ENCODE results near the gene TMEM18.

Gene TMEM18

DNA sequence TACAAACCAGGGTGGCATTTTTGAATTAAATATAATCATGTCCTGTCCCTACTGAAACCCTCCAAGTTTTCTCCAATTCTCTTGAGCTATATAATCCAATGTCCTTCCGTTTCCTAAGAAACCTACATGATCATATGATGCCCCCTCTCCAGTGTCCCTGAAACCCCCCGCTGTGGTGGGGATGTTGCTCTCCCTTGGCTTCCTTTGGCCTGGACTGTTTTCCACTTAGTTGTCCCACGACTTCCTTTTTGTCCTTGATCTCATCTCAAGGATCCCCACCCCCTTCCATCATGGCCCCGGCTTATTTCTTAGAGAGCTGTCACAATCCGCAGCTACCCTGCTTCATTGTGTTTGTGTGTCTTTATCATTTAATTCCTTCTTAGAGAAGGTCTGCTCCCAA, 43.8 kb downstream of the TMEM18 start:
- no peak for DNase-seq (ENCODE audit: low read depth)

DNA sequence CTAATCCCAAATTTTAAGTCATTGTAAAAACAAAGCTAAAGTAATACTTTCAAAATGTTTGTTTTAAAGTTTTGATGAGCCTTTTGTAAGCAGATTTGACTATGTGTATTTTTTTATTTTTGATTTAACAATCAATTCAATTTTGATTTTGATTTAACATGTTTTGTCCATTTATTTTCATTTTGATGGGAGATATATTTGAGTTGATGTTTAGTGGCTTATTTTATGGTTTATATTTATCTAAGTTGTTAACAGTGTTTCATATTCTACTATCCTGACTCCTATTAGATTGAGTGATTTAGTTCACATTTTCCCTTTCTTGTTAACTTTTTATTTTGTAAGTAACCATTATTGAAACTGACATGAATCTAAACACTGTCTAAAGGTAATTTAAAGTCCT, 44.7 kb downstream of the TMEM18 start:
- no peak for DNase-seq (ENCODE audit: low read depth)

- DNase-seq (ENCODE audit: low read depth): no peak
Observed at GRCh38 chr2:631741-632140, 45.5 kb downstream of the TMEM18 start.

- DNase-seq (ENCODE audit: low read depth): no peak
Observed at GRCh38 chr2:630451-631320, 46.5 kb downstream of the TMEM18 start.

DNA sequence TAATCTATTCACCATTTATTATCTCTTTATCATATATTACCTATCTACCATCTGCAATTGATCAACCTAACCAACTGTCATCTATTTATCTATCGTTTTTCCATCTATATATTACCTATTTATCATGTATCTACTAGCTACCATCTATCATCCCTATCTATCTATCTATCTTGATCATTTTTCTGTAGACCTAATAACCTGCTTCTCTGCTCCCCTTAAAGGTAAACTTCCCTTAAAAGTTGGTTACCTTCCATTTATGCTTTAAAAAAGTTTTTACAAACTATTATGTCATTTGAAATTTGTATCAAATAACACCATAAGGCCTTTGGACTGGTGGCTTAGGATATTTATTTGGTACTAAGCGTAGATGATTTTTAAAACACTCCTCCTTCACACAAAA, 47.2 kb downstream of the TMEM18 start:
- DNase-seq (ENCODE audit: low read depth): no peak

DNA sequence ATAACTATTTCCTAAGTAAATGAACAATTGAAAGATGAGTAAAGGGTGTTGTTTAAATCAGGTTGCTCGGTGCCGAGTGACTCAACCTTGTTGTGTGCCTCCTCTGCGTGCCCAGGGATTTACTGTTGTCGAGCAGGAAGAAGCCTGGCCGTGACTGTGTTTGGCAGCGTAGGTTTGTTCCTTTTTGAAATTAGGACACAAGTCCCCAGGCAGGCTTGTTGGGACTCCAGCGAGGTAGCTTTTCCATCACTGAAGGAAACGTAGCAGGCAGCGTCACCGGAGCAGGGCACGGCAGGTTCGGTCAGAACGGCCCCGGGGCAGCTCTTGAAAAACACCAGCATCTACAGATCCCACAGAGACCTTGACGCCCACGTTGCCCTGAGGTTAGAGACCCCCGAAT, 48.6 kb downstream of the TMEM18 start:
- DNase-seq (ENCODE audit: low read depth): no peak

GRCh38 chr2:627926-628560, 49.2 kb downstream of the TMEM18 start:
- DNase-seq (ENCODE audit: low read depth): no peak

- DNase-seq (ENCODE audit: low read depth): no peak
Observed at GRCh38 chr2:627340-627709, 49.9 kb downstream of the TMEM18 start.

DNA sequence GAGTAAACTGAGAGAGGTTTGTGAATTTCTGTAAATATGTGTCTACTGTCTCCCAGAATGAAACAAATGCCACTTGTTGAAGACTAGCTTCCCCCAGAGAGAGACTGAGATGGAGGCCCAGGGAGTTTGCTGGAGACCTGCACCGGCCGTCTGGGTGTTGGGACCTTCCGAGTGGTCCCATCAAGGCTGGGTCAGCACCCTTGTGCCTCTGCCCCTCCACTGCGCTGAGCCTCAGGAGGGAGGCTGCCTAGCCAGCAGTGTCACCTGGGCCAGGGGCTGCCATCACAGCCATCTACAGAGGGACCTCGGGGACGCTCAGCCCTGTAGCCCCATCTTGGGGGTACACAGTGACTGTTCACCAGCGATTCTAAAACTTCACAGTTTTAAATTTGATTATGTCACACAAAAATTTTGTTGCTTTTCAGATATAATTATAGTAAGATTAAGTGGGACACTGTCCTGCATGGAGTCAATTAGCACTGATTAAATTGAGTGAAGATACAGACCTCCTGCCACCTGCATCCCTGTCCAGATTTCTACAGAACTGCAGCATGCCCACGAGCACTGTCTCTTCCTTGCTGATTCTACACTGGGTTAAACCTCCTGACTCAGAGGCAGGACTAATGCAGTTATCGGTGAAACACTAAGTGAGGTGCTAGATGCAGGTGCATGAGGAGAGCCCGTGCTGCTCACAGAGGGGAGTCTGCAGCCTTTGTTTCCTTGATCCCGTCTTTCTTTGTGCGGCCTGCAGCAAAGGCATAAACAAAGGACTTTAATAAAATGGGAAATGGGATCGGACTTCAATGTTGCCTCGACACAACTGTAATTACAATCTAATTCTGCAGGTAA, 50.5 kb downstream of the TMEM18 start:
- no peak for DNase-seq (ENCODE audit: low read depth)

DNA sequence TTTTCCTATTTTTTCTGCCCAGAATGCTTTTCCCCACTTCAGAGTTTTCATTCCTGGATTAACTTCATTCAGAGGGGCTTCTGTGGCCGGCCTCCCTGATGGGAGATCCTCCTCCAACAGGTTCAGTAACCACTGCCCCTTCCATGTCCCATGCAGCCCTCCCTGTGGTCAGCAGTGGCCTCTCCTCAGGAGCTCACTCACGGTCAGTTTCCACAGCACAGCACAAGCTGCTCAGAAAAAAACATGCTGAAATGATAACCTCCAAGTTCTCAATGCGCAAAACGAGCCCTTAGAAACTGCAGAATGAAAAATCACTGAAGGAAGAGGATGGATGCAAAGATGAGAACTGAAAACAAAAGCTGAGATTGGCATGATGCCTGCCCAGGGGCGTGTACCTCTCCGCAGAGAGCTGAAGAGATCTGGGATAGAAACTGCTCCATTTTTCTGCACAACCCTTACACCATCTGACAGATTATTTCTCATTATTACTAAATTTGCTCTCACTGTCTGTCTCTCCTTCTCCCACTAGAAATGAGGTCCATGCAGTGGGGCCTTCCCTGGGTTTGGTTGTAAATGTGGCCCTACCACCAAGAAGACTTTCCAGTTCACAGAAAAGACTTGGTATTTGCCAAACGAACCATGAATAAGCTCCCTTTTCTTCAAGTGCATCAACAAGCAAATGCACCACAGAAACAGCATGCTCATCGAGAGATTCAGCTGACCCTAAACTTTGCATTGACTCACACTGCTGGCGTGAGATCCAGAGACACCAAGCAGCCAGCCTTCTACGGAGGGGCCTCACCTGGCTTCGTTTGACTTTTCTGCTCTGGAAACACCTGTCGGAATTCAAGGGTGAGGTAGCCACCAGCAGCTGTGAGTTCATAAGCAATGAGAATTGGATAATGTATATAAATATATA, 51.5 kb downstream of the TMEM18 start:
- DNase-seq (ENCODE audit: low read depth): no peak

DNA sequence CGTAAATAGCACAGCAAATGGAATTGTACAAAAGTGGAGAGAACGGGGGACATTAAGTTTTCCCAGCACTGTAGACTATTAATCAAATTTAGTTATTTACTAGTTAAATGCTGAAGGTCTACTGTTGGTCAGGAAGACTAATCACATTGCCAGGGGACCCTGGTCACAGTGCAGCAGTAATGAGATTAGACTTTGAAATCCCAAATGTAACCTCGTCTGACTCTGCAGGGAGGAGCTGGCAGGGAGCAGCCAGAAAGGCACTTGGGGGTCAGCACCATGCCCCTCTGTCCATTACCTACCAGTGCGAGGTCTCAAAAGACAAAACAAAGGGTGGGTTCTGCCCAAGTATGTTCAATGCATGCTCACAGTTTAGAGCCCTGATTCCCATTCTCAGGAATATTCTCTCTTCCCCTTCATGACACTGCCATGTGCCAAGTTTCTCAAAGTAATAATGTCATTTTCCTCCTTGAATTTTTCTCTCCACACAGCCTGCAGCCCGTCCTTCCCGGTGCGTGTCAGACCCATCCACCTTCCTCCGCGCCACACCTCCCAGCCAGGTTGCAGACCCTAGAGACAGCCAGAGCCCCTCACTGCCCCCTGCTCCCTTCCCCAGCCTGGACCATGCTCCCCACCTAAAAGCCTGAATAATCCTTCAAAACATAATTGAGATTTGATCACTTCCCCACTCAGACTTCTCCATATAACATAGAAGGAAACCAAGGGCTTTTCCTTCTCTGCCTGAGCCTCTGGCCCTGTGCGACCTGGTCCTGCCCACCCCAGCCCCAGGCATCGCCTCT, 52.5 kb downstream of the TMEM18 start:
- no peak for DNase-seq (ENCODE audit: low read depth)

DNA sequence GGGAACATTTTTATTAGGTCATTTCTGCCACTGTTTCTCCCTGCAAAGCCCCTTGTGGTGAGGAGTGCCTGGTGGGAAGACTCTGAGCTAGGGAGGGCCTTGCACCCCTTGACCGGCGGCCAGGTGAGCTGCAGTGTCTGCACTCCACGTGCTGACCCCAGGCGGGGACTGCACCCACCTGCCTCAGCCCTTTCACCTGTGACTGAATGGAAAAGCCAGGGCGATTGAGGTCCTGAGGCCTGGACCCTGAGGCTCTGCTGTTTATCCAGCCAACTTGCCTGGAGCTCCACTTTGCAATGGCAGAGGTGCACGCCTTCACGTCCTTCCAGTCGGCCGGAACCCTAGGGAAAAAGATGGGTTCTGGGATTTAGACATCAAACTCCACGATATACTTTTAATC, 53.1 kb downstream of the TMEM18 start:
- DNase-seq (ENCODE audit: low read depth): no peak

DNA sequence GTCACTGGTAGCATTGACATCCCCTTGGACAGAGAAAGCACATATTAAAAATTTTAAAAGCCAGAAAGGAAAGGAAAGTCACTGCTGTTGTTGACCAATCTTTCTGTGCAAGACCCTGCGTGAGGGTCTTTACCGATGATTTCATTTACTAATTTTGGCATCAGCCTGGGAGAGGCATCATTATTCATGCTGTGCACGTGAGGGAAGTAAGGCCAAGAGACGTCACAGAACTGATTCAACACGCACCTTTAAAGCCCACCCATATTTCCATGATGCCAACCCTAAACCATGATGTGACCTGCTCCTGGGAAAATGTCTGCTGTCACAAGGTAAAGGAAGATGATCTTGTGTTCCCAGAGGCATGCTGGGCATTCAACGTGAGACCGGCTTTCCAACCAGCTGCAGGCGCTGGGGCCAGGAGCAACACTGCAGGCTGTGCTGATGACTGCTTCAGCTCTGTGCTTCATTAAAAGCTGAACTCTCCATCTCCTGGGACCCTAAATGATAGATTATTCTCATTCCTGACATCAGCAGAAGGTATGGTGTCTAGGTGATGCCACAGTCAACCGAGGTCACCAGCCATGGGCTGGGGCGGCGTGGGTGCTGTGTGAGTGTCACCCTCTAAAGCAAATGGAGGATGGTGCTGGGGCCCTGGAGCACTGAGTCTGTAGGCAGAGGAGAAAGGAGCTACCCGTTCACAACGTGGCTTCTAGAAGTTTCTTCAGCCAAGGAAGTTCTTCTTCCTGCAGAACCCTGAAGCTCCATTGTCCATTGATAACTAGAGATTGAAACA, 53.9 kb downstream of the TMEM18 start:
- DNase-seq (ENCODE audit: low read depth): no peak

DNA sequence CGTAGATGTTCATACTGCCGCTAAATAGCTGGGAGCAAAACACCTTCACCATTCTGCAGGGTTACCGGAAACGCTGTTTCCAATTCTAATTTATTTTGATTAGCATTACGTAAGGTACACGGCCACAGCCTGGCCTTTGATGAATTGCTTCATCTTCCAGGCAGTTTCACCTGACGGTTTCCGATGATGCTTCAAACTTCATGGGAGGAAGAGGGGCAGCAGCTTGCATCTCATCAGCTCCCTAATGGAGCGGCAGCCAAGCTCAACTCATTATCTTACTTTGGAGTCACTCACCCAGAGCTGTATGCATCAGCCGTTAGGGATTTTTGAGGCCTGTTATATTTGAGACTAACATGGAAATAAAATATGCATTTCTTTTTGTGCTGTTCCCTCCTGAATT, 54.8 kb downstream of the TMEM18 start:
- DNase-seq (ENCODE audit: low read depth): no peak

- DNase-seq (ENCODE audit: low read depth): no peak
Observed at GRCh38 chr2:621303-622099, 55.7 kb downstream of the TMEM18 start.

- DNase-seq (ENCODE audit: low read depth): no peak
Observed at GRCh38 chr2:620471-621302, 56.5 kb downstream of the TMEM18 start.

DNA sequence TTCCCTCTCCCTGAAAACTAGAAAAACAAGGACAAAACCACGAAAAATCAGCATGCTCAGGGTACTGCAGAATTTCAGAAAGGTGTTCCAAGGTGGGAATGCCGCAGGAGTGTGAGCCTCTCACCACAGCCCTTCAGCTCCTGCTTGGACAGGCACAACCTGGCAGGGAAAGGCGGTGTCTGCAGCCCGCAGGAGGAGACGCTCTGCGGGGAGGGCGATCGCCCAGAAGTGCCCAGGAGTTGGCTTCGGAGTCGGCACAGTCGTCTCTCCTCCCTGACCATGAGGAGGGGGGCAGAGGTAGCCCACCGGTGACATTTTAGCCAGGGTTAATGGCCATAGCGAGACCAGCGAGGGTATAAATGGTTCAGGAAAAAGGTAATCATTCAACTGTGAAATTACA, 57.2 kb downstream of the TMEM18 start:
- DNase-seq (ENCODE audit: low read depth): no peak

DNA sequence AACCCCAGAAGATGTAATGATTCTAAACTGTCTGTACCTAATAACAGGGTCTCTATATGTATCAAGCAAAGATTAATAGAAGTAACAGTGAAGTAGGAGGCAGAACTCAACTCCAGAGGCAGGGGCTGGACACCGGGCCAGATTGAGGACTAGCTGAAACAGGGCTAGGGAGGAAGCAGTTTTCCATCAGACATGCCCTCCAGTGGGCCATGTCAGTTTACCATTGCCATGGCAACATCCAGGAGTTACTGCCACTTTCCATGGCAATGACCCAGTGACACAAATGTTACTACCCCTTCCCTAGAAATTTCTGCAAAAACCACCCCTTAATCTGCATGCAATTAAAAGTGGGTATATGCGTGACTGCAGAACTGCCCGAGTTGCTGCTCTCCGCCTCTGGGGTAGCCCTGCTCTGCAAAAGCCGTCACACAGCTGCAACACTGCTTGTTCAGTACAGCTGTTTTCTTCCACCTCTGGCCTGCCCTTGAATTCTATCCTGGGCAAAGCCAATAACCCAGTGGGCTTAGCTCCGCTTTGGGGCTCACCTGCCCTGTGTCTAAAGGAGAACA, 58.7 kb downstream of the TMEM18 start:
- no peak for DNase-seq (ENCODE audit: low read depth)

Data from activated gamma-delta T cell treated with anti-CD3 and anti-CD28 coated beads, Interleukin-2, amount 50 U/mL, for 16 hours (primary cell).